Gastroesophageal sphincter (tissue), 3 donors: ENCODE results near the gene FNDC5.

Source experiments
- POLR2A ChIP-seq, 2 donors: fragments of 450-650 bp; IDR thresholded peaks; one replicate each; pipeline ENCODE4 v1.6.1; 2017; ENCODE audit warnings: antibody characterized with exemption in 2 of 2, mild to moderate bottlenecking in 2 of 2, moderate library complexity in 1 of 2
- TF ChIP-seq, protein P1 (sequence below), 4 experiments: fragments of 200-600 bp in 2 of 4; fragments of 450-650 bp in 2 of 4; sonication (generic) in 1 of 4; IDR thresholded peaks; one replicate each; pipeline ENCODE4 v1.5.1; 2017 to 2019; ENCODE audit warnings: antibody characterized with exemption in 4 of 4, mild to moderate bottlenecking in 2 of 4, moderate library complexity in 2 of 4

DNA sequence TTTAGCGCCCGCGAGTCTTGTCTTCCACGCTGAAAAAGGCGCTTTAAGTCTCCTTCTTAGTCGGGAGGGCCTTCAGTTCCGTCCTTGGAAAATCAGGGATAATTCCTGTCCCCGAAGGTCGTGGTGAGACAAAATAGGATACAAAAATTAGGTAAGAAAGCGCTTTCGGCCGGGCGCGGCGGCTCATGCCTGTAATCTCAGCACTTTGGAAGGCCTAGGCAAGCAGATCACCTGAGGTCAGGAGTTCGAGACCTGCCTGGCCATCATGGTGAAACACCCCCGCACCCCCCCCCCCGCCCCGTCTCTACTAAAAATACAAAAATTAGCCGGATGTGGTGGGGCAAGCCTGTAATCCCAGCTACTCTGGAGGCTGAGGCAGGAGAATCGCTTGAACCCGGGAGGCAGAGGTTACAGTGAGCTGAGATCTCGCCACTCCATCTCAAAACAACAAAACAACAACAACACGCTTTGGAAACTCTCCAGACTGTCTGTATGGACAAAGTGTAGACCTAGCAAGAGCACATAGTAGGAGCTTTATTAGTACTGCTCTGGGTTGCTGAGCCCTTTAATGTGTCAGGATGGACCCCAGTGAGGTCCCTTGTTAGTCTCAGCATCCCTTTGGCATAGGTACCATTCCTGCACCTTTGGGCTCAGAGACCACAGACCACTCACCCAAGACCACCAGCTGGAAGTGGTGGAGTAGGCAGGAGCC, 31.3 kb upstream of the FNDC5 start:
- TF ChIP-seq, protein P1, sequence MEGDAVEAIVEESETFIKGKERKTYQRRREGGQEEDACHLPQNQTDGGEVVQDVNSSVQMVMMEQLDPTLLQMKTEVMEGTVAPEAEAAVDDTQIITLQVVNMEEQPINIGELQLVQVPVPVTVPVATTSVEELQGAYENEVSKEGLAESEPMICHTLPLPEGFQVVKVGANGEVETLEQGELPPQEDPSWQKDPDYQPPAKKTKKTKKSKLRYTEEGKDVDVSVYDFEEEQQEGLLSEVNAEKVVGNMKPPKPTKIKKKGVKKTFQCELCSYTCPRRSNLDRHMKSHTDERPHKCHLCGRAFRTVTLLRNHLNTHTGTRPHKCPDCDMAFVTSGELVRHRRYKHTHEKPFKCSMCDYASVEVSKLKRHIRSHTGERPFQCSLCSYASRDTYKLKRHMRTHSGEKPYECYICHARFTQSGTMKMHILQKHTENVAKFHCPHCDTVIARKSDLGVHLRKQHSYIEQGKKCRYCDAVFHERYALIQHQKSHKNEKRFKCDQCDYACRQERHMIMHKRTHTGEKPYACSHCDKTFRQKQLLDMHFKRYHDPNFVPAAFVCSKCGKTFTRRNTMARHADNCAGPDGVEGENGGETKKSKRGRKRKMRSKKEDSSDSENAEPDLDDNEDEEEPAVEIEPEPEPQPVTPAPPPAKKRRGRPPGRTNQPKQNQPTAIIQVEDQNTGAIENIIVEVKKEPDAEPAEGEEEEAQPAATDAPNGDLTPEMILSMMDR (IDR thresholded peaks at IDR 0.05) = no peak
- TF ChIP-seq POLR2A (IDR thresholded peaks at IDR 0.05) = no peak
